LNCAP (cell line): ENCODE data around the gene TUBB2B.

ENCODE experiments used
- CTCF ChIP-seq: fragments of 450-650 bp; IDR thresholded peaks from 2 replicates; pipeline ENCODE4 v1.5.1; 2017; ENCODE audit warnings: mild to moderate bottlenecking

The TUBB2B gene

GRCh38 chr6:3193102-3193849 is 34.2 kb downstream of the TUBB2B start:
- TF ChIP-seq CTCF, result no peak

GRCh38 chr6:3190779-3191178 is 36.7 kb downstream of the TUBB2B start:
- no peak for TF ChIP-seq CTCF

GRCh38 chr6:3190056-3190455 is 37.4 kb downstream of the TUBB2B start:
- TF ChIP-seq CTCF, result no peak

GRCh38 chr6:3188262-3188661 is 39.2 kb downstream of the TUBB2B start:
- no peak for TF ChIP-seq CTCF

DNA sequence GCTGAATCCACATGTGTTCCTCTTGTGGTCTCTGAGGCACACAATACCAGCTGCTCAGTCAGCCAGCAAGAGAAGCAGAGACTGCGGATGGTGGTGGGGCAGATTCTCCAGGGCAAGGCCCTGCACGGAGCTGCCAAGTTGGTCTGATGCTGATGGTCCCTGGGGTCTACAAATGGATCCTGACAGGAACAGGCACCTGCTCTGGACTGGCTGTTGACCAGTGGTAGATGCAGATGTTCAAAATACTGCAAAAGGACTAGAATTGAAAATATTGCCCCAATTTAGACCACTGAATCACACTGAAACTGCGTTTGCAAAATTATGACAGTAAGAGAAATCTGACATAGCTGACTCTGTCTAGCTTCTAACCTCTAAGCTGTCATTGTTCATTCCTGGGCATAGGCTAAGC is 40.5 kb downstream of the TUBB2B start:
- TF ChIP-seq CTCF, result no peak

GRCh38 chr6:3183066-3183465 is 44.4 kb downstream of the TUBB2B start:
- TF ChIP-seq CTCF, result no peak

- TF ChIP-seq CTCF, result no peak
Observed at GRCh38 chr6:3181105-3181504, 46.3 kb downstream of the TUBB2B start.
